ENCODE data around the gene CHGA. TPM values are rescaled to one million over a fixed set of nuclear protein-coding genes. Genes with fewer than 3 reads are reported as not detected.

Gene CHGA
- total RNA-seq, 2 experiments from 2014 or later = not detected

GRCh38 chr14:92880851-92881250, 42.1 kb upstream of the CHGA start:
- Mint-ChIP-seq H3K9me3 (no peaks in the 10 kb centered on the region), H3K4me1 (ENCODE audit: low read depth) (peaks cover 5% of the 10 kb centered on the region), H3K27me3 (peaks cover 34% of the 10 kb centered on the region), H3K36me3 (ENCODE audit: low read depth) (no peaks in the 10 kb centered on the region), H3K27ac (no peak overlapping the region), H3K4me3 (no peak overlapping the region)
- ChIA-PET CTCF (interaction anchor here (1.0 kb wide), 1 partner anchor 71 kb away, joined by 4 read pairs; no protein-coding TSS in a partner anchor), POLR2A (no interaction called here)
- TF ChIP-seq CTCF (IDR thresholded peaks at IDR 0.05) = peak; percentile 18
- DNase-seq (no peak), ATAC-seq (no peak)
- intact Hi-C loops (cut with micrococcal nuclease) = no loop called here

GRCh38 chr14:92883066-92883465, 39.9 kb upstream of the CHGA start:
- intact Hi-C loops (cut with micrococcal nuclease) = no loop called here
- no peaks in the 10 kb centered on the region for H3K36me3 Mint-ChIP-seq (ENCODE audit: low read depth)
- H3K27ac Mint-ChIP-seq = no peak overlapping the region
- H3K4me3 Mint-ChIP-seq = no peak overlapping the region
- H3K27me3 Mint-ChIP-seq = peaks cover 26% of the 10 kb centered on the region
- no peak for ATAC-seq
- ChIA-PET CTCF (no interaction called here), POLR2A (no interaction called here)
- H3K9me3 Mint-ChIP-seq = no peaks in the 10 kb centered on the region
- no peak for TF ChIP-seq CTCF (IDR thresholded peaks at IDR 0.05)
- no peak for DNase-seq
- peaks cover 5% of the 10 kb centered on the region for H3K4me1 Mint-ChIP-seq (ENCODE audit: low read depth)

DNA sequence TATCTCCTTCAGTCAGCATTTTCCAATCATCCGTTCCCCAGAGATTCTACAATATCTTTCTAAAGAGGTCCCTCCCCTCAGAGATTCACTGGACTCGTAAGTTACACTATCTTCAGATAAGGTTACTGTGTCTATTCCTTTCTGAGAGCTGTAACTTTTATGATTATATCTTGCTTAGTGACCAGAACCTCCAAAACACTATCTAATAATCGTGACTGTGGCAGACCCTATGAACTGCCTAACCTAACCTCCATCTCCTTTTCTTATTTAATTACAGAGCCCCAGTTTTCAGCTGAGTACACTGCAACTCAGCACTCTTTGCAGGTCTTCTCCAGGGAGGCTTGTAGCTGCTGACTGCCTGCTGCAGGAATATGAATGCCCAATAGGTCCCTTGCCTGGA, 38.5 kb upstream of the CHGA start:
- ATAC-seq (no peak), DNase-seq (no peak)
- Mint-ChIP-seq H3K4me3 (no peak overlapping the region), H3K4me1 (ENCODE audit: low read depth) (peaks cover 5% of the 10 kb centered on the region), H3K27me3 (peaks cover 26% of the 10 kb centered on the region), H3K36me3 (ENCODE audit: low read depth) (no peaks in the 10 kb centered on the region), H3K9me3 (no peaks in the 10 kb centered on the region), H3K27ac (no peak overlapping the region)
- ChIA-PET POLR2A (no interaction called here), CTCF (no interaction called here)
- TF ChIP-seq CTCF (IDR thresholded peaks at IDR 0.05) = no peak
- intact Hi-C loops (cut with micrococcal nuclease) = no loop called here

DNA sequence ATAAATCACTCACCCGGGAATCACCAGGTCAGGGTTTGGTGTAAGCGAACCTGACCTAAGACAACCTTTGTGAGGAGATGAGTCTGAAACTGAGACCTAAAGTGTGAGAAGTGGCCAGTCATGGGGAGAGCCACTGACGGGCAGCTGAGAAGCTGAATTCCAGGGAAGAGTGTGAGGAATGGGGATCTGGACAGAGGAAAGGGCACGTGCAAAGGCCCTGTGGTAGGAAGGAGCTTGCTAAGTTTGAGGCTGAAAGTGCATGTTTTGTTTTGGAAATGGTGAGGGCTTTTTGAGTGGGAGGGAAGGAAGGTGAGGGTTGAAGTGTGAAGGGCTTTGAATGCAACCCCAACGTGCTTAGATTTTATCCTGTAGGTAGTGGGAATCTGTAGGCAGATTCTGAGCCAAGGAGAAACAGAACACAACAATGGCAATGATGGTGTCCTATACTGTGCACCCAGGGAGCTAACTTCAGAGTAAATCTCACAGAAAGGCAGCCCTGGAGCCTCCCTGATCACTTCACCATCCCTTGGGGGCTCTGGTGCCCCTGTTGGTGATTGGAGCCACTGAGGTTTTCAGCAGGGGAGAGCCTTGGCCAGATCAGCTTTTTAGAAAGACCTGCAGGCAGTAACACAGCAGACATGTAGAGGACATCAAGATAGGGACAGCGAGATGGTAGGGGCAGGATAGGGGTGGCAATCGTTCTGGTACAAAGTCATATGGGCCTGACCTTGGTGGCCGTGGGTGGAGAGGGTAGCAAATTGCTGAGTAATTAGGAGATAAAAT, 37.5 kb upstream of the CHGA start:
- no peaks in the 10 kb centered on the region for H3K9me3 Mint-ChIP-seq
- TF ChIP-seq CTCF (IDR thresholded peaks at IDR 0.05) = no peak
- intact Hi-C loops (cut with micrococcal nuclease) = no loop called here
- H3K27ac Mint-ChIP-seq = no peak overlapping the region
- ATAC-seq (no peak), DNase-seq (no peak)
- no peaks in the 10 kb centered on the region for H3K36me3 Mint-ChIP-seq (ENCODE audit: low read depth)
- H3K27me3 Mint-ChIP-seq = peaks cover 19% of the 10 kb centered on the region
- ChIA-PET CTCF (no interaction called here), POLR2A (interaction anchor here (0.6 to 1.2 kb wide), 2 partner anchors 9 to 17 kb away, joined by 3 read pairs; no protein-coding TSS in a partner anchor)
- no peak overlapping the region for H3K4me3 Mint-ChIP-seq
- peaks cover 5% of the 10 kb centered on the region for H3K4me1 Mint-ChIP-seq (ENCODE audit: low read depth)

DNA sequence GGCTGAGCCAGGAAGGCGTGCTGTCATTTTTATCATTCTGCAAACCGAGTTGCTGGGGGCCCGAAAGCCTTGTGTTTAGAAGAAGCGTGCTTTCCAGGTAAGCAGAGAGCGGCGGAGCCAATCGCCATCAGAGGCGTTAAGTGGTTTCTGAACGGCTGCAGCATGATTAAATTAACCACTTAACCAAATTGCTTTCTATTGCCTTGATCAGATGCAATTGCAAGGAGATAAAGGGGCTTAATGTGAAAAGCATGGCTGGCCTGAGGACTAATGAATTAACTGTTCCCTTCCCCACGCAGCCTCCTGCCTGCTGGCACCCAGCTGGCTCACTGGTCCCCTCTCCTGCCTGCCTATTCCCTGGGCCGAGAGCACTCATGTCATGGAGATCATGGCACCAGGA, 36.6 kb upstream of the CHGA start:
- Mint-ChIP-seq H3K4me1 (ENCODE audit: low read depth) (peaks cover 5% of the 10 kb centered on the region), H3K27ac (no peak overlapping the region), H3K4me3 (no peak overlapping the region), H3K9me3 (no peaks in the 10 kb centered on the region), H3K27me3 (peaks cover 16% of the 10 kb centered on the region), H3K36me3 (ENCODE audit: low read depth) (no peaks in the 10 kb centered on the region)
- no peak for DNase-seq
- CTCF ChIA-PET = no interaction called here
- intact Hi-C loops (cut with micrococcal nuclease) = no loop called here
- ATAC-seq = no peak
- TF ChIP-seq CTCF (IDR thresholded peaks at IDR 0.05) = no peak
- POLR2A ChIA-PET = interaction anchor here (0.9 to 1.2 kb wide), 2 partner anchors 10 to 11 kb away, joined by 3 read pairs; no protein-coding TSS in a partner anchor

Data from activated CD8-positive, alpha-beta T cell treated with anti-CD3 and anti-CD28 coated beads for 36 hours (primary cell).